Measurements from ENCODE around the gene PCNX1.
"Not testable (repeated sequence)": the region's sequence is repeated elsewhere in the genome, so short reads cannot be mapped to it uniquely, and the experiment has no call there.

The PCNX1 gene

DNA sequence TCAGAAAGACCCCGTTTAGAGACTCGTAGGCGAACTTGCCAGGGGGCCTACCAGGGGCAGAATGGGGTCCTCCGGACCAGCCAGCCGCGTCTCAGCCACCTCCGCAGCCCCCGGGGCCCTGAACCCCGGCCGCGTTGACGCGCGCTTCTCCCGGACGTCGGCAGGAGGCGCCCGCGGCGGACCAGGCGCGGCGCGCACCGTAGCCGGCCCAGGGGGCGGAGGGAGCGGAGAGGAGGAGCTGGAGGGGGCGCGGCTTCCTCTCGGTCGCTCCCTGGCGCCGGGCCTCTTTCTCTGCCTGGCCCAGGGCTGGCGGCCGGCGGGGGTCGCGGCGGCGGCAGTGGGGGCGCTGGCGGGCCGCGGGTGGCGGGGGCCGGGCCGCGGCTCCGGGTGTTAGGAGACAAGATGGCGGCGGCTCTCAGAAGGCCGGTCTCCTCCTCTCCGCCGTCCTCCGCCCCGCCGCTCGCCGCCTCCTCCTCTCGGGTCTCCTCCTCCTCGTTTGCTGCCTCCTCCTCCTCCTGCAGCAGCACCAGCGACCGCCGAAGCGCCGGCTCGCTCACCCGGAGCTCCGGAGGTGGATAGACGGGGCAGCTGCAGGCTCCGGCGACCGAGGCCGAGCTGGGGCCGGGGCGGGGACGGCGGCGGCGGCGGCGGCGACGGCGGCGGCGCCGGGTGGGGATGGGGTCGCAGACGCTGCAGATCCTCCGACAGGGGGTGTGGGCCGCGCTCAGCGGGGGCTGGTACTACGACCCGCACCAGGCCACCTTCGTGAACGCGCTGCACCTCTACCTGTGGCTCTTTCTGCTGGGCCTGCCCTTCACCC is at the start of gene PCNX1:
PCNX1 (plus strand) TSS at position 284 of the 820 bp plus-strand sequence; CDS start at position 676, 392 bp downstream.
- FAIRE-seq (no peak), DNase-seq (ENCODE audit: insufficient read length, low spot score) (peak; percentile 61)
- no peak for TF ChIP-seq POLR2A (IDR thresholded peaks at IDR 0.05; ENCODE audit: low read depth, low read length)

DNA sequence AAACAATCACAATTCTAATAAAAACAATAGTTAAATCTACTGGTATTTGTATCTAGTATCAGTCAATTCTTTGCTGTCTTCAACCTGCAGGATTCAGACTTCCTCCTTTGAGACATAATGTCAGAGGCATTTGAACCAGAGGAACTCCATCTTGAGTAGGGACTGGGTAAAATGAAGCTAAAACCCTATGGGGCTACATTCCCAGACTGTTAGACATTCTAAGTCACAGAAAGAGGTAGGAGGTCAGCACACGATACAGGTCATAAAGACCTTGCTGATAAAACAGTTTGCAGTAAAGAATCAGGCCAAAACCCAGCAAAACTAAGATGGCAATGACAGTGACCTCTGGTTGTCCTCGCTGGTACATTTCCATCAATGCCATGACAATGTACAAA is 49.8 kb upstream of the PCNX1 start:
- no peak for TF ChIP-seq POLR2A (IDR thresholded peaks at IDR 0.05; ENCODE audit: low read depth, low read length)
- DNase-seq (ENCODE audit: insufficient read length, low spot score) (no peak), FAIRE-seq (peak; percentile 30)

DNA sequence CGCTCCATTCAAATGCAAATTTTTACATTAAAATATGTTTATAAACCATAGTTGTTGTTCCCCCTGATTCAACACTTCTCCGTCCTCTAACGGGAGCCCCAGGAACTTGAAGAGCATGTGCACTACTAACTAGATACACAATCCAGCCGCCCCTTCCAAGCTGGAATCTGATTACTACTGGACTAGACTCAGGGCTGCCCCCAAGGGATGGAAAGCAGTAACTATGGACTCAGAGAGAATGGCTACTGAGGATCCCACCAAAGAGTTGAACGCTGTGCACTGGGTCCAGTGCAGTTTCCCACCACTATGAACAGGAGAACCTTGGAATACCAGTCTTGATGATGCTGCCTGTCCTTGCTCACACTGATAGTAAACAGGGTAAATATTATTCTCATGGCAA is 48.6 kb upstream of the PCNX1 start:
- no peak for TF ChIP-seq POLR2A (IDR thresholded peaks at IDR 0.05; ENCODE audit: low read depth, low read length)
- no peak for DNase-seq (ENCODE audit: insufficient read length, low spot score)
- FAIRE-seq = no peak

DNA sequence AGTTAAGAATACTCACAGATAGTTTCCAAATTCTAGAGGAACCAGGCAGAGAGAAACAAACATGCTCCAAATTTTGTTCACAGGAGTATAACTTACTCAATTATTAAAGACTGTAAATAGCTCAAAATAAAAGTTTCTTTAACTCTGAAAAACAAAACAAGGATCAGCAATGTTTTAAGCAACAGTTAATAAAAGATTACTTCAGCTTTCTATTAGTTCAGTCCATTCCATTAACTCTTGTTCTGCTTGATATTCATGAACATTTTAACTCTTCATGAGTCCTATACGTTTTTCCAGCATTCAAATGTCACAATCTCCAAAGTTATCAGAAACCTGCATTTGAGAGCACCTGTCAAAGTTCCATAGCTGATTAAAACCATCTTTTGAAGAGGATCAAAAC is 40.3 kb upstream of the PCNX1 start:
- not testable (repeated sequence) for DNase-seq (ENCODE audit: insufficient read length, low spot score); FAIRE-seq

DNA sequence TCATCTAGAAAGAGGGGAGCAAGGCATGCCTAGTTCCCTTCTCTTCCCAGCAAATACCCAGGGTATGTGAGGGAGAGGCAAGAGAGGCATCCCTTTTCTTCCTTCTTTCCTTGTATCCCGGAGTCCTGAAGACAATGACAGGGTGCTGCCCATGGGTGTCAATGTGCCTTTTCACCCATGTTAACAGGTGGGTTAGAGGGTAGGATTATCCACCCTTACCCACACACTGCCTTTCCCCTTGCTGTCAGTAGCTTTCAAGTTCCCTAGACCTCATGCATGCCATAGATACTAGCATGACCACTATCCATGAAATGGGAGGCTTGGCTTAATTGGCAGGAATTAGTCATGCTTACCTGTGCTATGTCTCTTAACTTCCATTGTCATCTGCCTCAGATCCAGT is 36.3 kb upstream of the PCNX1 start:
- DNase-seq (ENCODE audit: insufficient read length, low spot score) (no peak), FAIRE-seq (no peak)
- no peak for TF ChIP-seq POLR2A (IDR thresholded peaks at IDR 0.05; ENCODE audit: low read depth, low read length)

DNA sequence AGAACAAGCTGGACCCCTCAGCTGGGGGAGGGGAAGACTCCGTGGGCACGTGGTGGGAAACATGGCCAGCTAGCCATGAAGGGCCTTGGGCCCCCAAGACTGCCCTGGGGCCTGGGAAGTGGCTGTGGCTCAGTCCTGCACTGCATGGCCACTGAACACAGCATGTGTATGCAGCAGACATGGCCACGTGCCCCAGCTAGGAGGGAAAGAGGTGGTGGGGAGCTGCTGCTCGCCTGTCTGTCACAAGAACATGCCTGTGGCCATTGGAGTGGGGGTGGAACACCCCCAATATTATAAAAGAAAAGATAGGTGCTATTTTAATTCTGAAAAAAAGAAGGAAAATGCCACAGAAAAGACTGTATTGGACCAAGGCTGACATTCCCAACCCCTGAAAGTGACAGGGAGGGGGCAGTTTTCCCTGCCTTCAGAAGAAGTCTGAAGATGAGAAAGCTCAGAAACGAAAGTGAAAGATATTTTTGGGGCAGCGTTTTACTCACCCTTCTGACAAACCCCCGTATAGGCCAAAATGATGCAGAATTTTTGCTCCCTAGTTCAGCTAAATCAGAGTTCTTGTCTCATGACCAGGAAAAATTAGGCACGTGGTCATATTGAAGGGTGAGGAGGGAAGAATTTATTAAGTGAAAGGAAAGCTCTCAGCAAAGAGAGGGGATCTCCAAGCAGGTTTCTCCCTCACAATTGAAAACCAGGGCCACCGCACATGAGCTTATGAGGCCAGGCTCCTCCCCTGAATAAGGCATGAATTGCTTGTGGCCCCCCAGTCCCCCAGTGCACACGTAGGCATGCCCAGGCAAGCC is 35.2 kb upstream of the PCNX1 start:
- TF ChIP-seq POLR2A (IDR thresholded peaks at IDR 0.05; ENCODE audit: low read depth, low read length) = no peak
- no peak for FAIRE-seq
- DNase-seq (ENCODE audit: insufficient read length, low spot score) = no peak

DNA sequence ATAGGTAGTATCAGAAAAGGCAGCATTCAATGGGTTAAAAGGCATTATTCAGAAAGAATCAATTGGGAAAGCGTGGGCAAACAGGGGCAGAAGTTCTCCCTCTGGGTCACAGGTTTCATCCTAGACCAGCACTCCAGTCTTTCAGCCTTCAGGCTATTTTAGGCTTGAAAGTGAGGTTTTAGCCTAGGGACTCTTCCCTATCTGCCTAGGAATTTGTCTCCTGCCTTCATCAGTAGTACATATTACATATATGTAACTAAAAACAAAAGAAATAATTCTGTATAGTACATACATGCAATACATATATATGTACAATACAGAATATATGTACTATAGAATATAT is 34.6 kb upstream of the PCNX1 start:
- FAIRE-seq = no peak
- no peak for TF ChIP-seq POLR2A (IDR thresholded peaks at IDR 0.05; ENCODE audit: low read depth, low read length)
- no peak for DNase-seq (ENCODE audit: insufficient read length, low spot score)

DNA sequence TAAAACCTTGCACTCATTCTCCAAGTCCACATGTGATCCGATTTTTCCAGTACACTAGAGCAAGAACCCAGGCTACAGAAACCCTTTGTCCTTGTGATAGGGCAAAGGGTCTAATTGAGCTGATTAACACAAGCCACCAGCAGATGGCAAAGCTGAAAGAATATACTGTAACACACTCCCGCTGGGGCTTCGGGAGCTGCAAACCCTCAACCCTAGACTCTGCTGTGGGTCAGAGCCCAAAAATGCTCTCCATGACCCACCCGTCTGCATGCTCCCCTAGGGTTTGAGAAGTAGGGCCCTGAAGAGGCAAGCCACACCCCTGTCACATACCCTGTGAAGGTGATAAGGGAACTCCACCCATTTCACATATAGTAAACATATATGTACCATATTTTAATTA is 33.6 kb upstream of the PCNX1 start:
- TF ChIP-seq POLR2A (IDR thresholded peaks at IDR 0.05; ENCODE audit: low read depth, low read length) = no peak
- no peak for FAIRE-seq
- no peak for DNase-seq (ENCODE audit: insufficient read length, low spot score)

DNA sequence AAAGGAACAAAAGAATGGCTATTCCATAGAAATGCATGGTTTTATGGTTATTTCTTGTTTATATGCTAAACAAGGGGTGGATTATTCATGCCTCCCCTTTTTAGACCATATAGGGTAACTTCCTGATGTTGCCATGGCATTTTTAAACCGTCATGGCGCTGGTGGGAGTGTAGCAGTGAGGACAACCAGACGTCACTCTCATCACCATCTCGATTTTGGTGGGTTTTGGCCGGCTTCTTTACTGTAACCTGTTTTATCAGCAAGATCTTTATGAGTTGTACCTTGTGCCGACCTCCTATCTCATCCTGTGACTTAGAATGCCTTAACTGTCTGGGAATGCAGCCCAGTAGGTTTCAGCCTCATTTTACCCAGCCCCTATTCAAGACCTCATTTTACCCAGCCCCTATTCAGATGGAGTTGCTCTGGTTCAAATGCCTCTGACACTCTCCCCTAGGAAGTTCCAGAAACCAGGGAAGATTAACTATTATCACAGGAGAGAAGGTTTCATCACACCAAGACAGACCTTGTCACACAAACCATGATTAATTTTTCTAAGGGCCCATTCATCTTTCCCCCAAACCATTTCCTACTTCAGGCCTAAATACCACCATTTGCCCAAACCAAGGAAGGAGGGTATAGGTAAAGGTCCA is 31.3 kb upstream of the PCNX1 start:
- not testable (repeated sequence) for FAIRE-seq; DNase-seq (ENCODE audit: insufficient read length, low spot score)

DNA sequence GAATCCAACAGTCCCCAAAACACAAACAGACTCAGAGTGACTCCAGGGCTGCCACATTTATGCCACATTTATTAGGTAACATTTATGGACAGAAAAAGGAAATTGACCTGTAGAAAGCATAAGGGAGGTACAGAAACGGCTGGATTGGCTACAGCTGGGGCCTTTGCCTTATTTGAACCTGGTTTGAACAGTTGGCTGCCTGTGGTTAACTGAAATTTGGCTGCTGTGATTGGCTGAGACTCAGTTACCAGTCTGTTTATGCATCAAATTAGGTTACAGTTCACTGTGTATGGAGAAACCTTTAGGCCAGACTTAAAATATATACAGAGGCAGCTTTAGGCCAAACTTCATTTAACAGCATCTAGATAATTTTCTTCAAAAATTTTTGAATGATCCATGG is 27.8 kb upstream of the PCNX1 start:
- TF ChIP-seq POLR2A (IDR thresholded peaks at IDR 0.05; ENCODE audit: low read depth, low read length) = no peak
- FAIRE-seq = no peak
- no peak for DNase-seq (ENCODE audit: insufficient read length, low spot score)

DNA sequence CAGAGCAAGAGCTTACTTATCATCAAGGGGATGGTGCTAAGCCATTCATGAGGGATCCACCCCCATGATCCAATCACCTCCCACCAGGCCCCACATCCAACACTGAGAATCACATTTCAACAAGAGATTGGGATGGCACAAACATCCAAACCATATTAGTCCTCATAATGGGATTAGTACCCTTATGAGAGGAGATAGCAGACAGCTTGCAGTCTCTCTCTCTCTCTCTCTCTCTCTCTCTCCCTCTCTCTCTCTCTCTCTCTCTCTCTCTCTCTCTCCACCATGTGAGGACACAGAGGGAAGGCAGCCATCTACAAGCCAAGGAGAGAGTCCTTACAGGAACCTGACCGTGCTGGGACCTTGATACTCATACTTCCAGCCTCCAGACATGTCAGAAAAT is 26.4 kb upstream of the PCNX1 start:
- not testable (repeated sequence) for FAIRE-seq; DNase-seq (ENCODE audit: insufficient read length, low spot score)

DNA sequence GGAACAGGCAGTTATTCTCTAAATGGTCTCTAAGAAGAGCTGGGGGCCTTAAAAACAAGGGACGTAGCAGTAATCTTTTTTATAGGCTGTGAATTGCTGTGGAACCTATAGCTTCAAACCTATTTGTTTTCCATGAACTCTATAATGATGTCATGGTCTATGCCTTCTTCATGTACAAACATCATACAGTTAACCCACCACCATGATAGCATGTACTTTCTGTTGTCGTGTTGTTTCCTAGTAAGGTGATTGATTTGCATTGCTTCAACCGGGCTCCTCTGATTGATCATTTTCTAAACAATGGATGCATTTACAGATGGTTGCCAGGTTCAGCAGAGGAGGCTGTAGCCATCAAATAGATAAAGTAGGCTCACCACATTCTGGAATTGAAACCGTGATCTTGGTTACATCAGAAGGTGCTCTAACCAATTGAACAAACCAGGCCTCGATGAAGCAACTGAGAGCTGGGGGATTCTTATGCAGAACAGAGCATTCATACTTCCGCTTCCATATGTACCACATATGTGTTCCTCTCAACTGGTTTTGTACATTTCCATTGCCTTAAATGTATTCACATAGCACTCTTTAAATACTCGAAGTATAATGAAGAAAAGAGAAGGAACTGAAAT is 25.6 kb upstream of the PCNX1 start:
- TF ChIP-seq POLR2A (IDR thresholded peaks at IDR 0.05; ENCODE audit: low read depth, low read length) = no peak

DNA sequence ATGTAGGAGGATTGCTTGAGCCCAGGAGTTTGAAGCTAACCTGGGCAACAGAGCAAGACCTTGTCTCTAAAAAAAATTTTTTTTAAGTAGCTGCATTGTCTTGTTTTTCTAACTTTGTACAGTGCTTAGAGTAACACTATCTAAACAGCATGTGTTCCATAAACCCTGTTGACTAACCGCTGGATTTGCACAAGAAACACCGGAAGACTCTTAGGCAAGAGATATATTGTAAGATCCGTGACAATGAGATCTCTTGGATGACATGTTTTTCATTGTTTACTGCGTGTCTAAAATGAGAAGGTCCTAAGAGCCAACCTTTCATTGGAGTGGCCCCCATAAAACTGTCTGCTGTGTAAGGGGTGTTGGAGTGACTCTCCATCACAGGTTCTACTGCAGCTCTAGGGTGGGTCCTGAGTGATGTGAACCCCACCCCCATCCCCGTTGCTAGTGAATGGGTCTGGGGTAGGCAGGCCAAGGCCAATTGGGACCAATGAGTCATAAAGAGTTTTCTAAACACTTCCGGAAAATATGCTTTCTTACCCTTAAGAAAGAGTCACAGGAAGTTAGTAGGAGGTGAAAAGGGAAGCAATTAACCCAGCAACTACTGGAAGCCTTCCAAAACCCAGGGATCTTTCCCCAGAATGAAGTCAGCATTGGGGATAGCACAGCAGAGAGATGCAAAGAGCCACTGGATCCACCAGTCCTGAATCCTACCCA is 24.3 kb upstream of the PCNX1 start:
- TF ChIP-seq POLR2A (IDR thresholded peaks at IDR 0.05; ENCODE audit: low read depth, low read length) = no peak
- peak; percentile 84 for FAIRE-seq
- DNase-seq (ENCODE audit: insufficient read length, low spot score) = peak; percentile 29

More for the DNA sequence above, 25.6 kb upstream of the PCNX1 start:
- DNase-seq (ENCODE audit: insufficient read length, low spot score) (no peak), FAIRE-seq (no peak)
